Neuronal stem cell (in vitro differentiated cells): Measurements from ENCODE around the gene SRSF10.
"Not testable (repeated sequence)": the region's sequence is repeated elsewhere in the genome, so short reads cannot be mapped to it uniquely, and the experiment has no call there.

ENCODE experiments used
- DNase-seq: peaks from one replicate; pipeline ENCODE4 v3.0.0-alpha.2; 2013; ENCODE audit warnings: low spot score
- H2AFZ ChIP-seq: one replicate; pipeline ENCODE4 v1.6.1; 2013; ENCODE audit warnings: mild to moderate bottlenecking, low read length, inconsistent platforms
- H2AK5ac ChIP-seq: 2 replicates; pipeline ENCODE4 v1.6.1; 2013; ENCODE audit warnings: low read depth, mild to moderate bottlenecking, inconsistent platforms, low read length, moderate library complexity, mixed read lengths
- H2BK120ac ChIP-seq: 2 replicates; pipeline ENCODE4 v1.6.1; 2013; ENCODE audit warnings: low read depth, mild to moderate bottlenecking, inconsistent platforms, low read length, moderate library complexity, mixed read lengths
- H2BK12ac ChIP-seq: one replicate; pipeline ENCODE4 v1.6.1; 2013; ENCODE audit warnings: low read length, inconsistent platforms
- H2BK15ac ChIP-seq: 2 replicates; pipeline ENCODE4 v1.6.1; 2013; ENCODE audit warnings: mild to moderate bottlenecking, low read length, inconsistent platforms, mixed read lengths
- H2BK5ac ChIP-seq: one replicate; pipeline ENCODE4 v1.6.1; 2013; ENCODE audit warnings: inconsistent platforms, mild to moderate bottlenecking, low read length, moderate library complexity
- H3K14ac ChIP-seq: one replicate; pipeline ENCODE4 v1.6.1; 2013; ENCODE audit warnings: low read length, inconsistent platforms
- H3K18ac ChIP-seq: 2 replicates; pipeline ENCODE4 v1.6.1; 2013; ENCODE audit warnings: low read length, inconsistent platforms
- H3K23ac ChIP-seq: 2 replicates; pipeline ENCODE4 v1.6.1; 2013; ENCODE audit warnings: low read depth, mild to moderate bottlenecking, mixed read lengths, low read length, inconsistent platforms; ENCODE audit not compliant: poor library complexity
- H3K27ac ChIP-seq: replicated peaks from 3 replicates; pipeline ENCODE4 v1.5.1; 2013; ENCODE audit warnings: low read length, inconsistent platforms
- H3K27me3 ChIP-seq, 3 experiments: 2 replicates each; pipeline ENCODE4 v1.6.1; 2013; ENCODE audit warnings: low read length in 3 of 3, mild to moderate bottlenecking in 2 of 3, inconsistent platforms in 1 of 3, low read depth in 1 of 3, mixed read lengths in 1 of 3, moderate library complexity in 1 of 3; ENCODE audit not compliant: control insufficient read depth in 3 of 3, insufficient read depth in 3 of 3
- H3K36me3 ChIP-seq, 2 donors: replicated peaks in 1 of 2; 2 replicates each; pipeline ENCODE4 v1.6.1; 2013; ENCODE audit warnings: low read length in 2 of 2; ENCODE audit not compliant: control insufficient read depth in 2 of 2, insufficient read depth in 2 of 2
- H3K4ac ChIP-seq: 2 replicates; pipeline ENCODE4 v1.6.1; 2013; ENCODE audit warnings: inconsistent platforms, mild to moderate bottlenecking, low read length, moderate library complexity
- H3K4me1 ChIP-seq, 2 donors: 1 replicate in 1 of 2; 2 replicates in 1 of 2; pipeline ENCODE4 v1.6.1; 2013; ENCODE audit warnings: low read length in 2 of 2, low read depth in 1 of 2; ENCODE audit not compliant: control insufficient read depth in 2 of 2, insufficient read depth in 1 of 2
- H3K4me2 ChIP-seq: one replicate; pipeline ENCODE4 v1.6.1; 2013; ENCODE audit warnings: mild to moderate bottlenecking, low read length, inconsistent platforms; ENCODE audit not compliant: insufficient read depth, poor library complexity, severe bottlenecking
- H3K4me3 ChIP-seq, 2 donors: 2 replicates each; pipeline ENCODE4 v1.5.1; 2013; ENCODE audit warnings: low read length in 2 of 2, mild to moderate bottlenecking in 2 of 2, inconsistent platforms in 1 of 2, moderate library complexity in 1 of 2
- H3K79me1 ChIP-seq: one replicate; pipeline ENCODE4 v1.6.1; 2013; ENCODE audit warnings: low read depth, mild to moderate bottlenecking, inconsistent platforms, low read length, moderate library complexity
- H3K9ac ChIP-seq: one replicate; pipeline ENCODE4 v1.6.1; 2013; ENCODE audit warnings: mild to moderate bottlenecking, low read depth, low read length, inconsistent platforms; ENCODE audit not compliant: poor library complexity
- H3K9me3 ChIP-seq, 2 donors: replicated peaks in 1 of 2; 2 replicates each; pipeline versions ENCODE3 to v1.6.1; 2013; ENCODE audit warnings: low read length in 2 of 2, mild to moderate bottlenecking in 2 of 2, inconsistent platforms in 1 of 2, low read depth in 1 of 2, mixed read lengths in 1 of 2, moderate library complexity in 1 of 2; ENCODE audit not compliant: control insufficient read depth in 2 of 2, insufficient read depth in 1 of 2
- H4K8ac ChIP-seq: one replicate; pipeline ENCODE4 v1.6.1; 2013; ENCODE audit warnings: low read depth, mild to moderate bottlenecking, inconsistent platforms, low read length, moderate library complexity
- H4K91ac ChIP-seq: one replicate; pipeline ENCODE4 v1.6.1; 2013; ENCODE audit warnings: low read length, low read depth, mild to moderate bottlenecking, inconsistent platforms; ENCODE audit not compliant: poor library complexity
- WGBS, 2 donors: extraction: QIAGEN DNeasy Blood & Tissue Kit; methylation state at CpG; one replicate each; pipeline ENCODE4 v1.1.7; 2013; ENCODE audit warnings: missing lambda C conversion rate in 2 of 2, mixed read lengths in 1 of 2; ENCODE audit not compliant: insufficient read length in 2 of 2, insufficient replicate concordance in 1 of 2; ENCODE audit errors: extremely low coverage in 2 of 2; 5-methylcytosine and 5-hydroxymethylcytosine counted together

The SRSF10 gene

DNA sequence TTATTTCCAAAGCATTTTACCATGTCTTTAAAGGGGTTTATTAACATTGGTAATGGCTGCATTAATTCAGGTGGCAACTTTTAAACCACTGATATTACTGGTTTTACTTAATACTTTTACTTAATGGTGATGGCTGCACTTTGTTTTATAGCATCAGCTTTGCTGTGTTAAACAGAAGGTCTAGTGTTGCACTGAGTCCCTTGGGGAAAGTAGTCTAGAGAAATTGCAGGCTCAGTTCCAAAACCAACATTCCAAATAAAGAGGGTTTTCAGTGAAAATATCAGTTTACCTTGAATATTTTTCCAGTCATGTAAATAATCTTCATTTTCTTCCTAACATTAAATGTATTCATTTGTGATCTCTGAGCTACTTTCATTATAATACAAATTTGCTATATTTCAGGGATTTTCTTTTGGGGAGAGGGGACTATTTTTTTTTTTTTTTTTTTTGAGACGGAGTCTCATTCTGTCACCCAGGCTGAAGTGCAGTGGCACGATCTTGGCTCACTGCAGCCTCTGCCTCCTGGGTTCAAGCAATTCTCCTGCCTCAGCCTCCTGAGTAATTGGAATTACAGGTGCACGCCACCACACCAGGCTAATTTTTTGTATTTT, 28.6 kb upstream of the SRSF10 start:
- H3K9ac ChIP-seq, H3K4me3 ChIP-seq, H2BK12ac ChIP-seq, H3K18ac ChIP-seq, H2BK15ac ChIP-seq, H3K4me1 ChIP-seq, H3K36me3 ChIP-seq, H2BK5ac ChIP-seq, H3K4ac ChIP-seq, DNase-seq, H3K14ac ChIP-seq, H3K23ac ChIP-seq, H2BK120ac ChIP-seq, H2AFZ ChIP-seq, H3K9me3 ChIP-seq, H3K4me2 ChIP-seq, H4K91ac ChIP-seq, H4K8ac ChIP-seq, H2AK5ac ChIP-seq, H3K79me1 ChIP-seq, H3K27ac ChIP-seq, H3K27me3 ChIP-seq: not testable (repeated sequence)
- no CpG with 5 or more reads among the region's 3 CpGs for WGBS, 2 donors

DNA sequence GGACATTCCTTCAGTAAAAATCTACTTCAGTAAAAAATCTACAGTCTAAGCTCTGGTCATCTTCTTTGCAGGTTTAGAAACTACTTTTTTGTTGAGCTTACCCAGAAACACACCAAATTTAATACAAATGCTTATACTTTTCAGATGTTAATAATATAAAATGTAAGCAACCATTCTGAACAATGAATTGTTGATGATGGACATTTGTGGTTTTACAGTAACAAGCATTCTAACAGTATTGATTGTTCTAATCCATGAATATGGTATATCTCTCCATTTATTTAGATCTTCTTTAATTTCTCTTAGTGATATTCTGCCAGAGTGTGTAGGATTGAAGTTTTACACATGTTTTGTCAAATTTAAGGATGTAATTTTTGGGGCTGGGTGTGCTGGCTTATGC, 27.0 kb upstream of the SRSF10 start:
- no peak overlapping the region for H4K8ac ChIP-seq
- H3K14ac ChIP-seq = no peak overlapping the region
- no peak overlapping the region for H3K4ac ChIP-seq
- H2BK5ac ChIP-seq = no peak overlapping the region
- H3K36me3 ChIP-seq = no peaks in the 10 kb centered on the region
- no peak overlapping the region for H2AK5ac ChIP-seq
- H2BK120ac ChIP-seq = no peak overlapping the region
- H3K27me3 ChIP-seq = no peaks in the 10 kb centered on the region
- no peak overlapping the region for H3K18ac ChIP-seq
- H3K4me1 ChIP-seq = peaks cover 3 to 8% of the 10 kb centered on the region in 2 donors
- H3K23ac ChIP-seq = no peak overlapping the region
- H2BK15ac ChIP-seq = no peak overlapping the region
- no peak for DNase-seq
- H2AFZ ChIP-seq = no peak overlapping the region
- no peak overlapping the region for H4K91ac ChIP-seq
- H3K4me3 ChIP-seq = no peak overlapping the region
- H3K27ac ChIP-seq = no peak overlapping the region
- no peak overlapping the region for H3K9ac ChIP-seq
- no peaks in the 10 kb centered on the region for H3K9me3 ChIP-seq
- no peak overlapping the region for H3K4me2 ChIP-seq
- H3K79me1 ChIP-seq = no peaks in the 10 kb centered on the region
- no peak overlapping the region for H2BK12ac ChIP-seq

DNA sequence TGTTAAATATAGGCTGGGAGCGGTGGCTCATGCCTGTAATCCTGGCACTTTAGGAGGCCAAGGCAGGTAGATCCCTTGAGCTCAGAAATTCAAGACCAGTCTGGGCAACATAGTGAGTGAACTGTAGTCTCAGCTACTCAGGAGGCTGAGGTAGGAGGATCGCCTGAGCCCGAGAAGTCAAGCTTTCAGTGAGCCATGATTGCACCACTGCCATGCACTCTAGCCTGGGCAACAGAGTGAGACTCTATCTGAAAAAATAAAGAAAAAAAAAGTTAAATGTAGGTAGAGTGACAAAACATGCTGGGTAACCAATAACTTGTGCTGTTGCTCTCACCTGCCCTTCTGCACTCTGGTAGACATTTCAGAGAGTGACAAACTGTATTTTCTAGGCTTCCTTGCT, 25.0 kb upstream of the SRSF10 start:
- no CpG with 5 or more reads among the region's 3 CpGs for WGBS, 2 donors
- Histone ChIP-seq H3K4me3 (no peak overlapping the region), H3K27ac (no peak overlapping the region), H3K4me2 (no peak overlapping the region), H3K14ac (no peak overlapping the region), H2AK5ac (no peak overlapping the region), H4K8ac (no peak overlapping the region), H3K4ac (no peak overlapping the region), H3K4me1 (peaks cover 3 to 8% of the 10 kb centered on the region in 2 donors), H3K9ac (no peak overlapping the region), H2BK12ac (no peak overlapping the region), H3K27me3 (no peaks in the 10 kb centered on the region), H2BK15ac (no peak overlapping the region), H2AFZ (no peak overlapping the region), H3K9me3 (no peaks in the 10 kb centered on the region), H3K79me1 (no peaks in the 10 kb centered on the region), H2BK5ac (no peak overlapping the region), H3K23ac (no peak overlapping the region), H2BK120ac (no peak overlapping the region), H4K91ac (no peak overlapping the region), H3K18ac (no peak overlapping the region), H3K36me3 (no peaks in the 10 kb centered on the region)
- no peak for DNase-seq

DNA sequence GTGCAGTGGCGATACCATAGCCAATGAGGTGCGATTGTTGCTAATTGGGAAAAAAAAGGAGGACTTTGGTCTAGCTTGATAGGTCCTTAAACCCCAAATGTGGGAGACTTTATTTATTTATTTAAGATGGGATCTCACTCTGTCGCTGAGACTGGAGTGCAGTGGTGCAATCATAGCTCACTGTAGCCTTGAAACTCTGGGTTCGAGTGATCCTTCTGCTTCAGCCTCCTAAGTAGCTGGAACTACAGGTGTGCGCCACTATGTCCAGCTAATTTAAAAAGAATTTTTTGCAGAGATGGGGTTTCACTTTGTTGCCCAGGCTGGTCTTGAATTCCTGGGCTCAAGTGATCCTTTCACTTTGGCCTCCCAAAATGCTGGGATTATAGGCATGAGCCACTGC, 24.0 kb upstream of the SRSF10 start:
- no peak overlapping the region for H3K27ac ChIP-seq
- no peak overlapping the region for H2BK120ac ChIP-seq
- no CpG with 5 or more reads among the region's 5 CpGs for WGBS, 2 donors
- no peak overlapping the region for H4K8ac ChIP-seq
- no peaks in the 10 kb centered on the region for H3K36me3 ChIP-seq
- H2AFZ ChIP-seq = no peak overlapping the region
- no peak overlapping the region for H3K4ac ChIP-seq
- no peak overlapping the region for H3K4me3 ChIP-seq
- no peaks in the 10 kb centered on the region for H3K9me3 ChIP-seq
- H2BK12ac ChIP-seq = no peak overlapping the region
- no peak for DNase-seq
- H4K91ac ChIP-seq = no peak overlapping the region
- no peak overlapping the region for H2AK5ac ChIP-seq
- H2BK15ac ChIP-seq = no peak overlapping the region
- H3K18ac ChIP-seq = no peak overlapping the region
- H3K23ac ChIP-seq = no peak overlapping the region
- H3K14ac ChIP-seq = no peak overlapping the region
- no peak overlapping the region for H2BK5ac ChIP-seq
- H3K27me3 ChIP-seq = no peaks in the 10 kb centered on the region
- peaks cover 3 to 8% of the 10 kb centered on the region in 2 donors for H3K4me1 ChIP-seq
- H3K79me1 ChIP-seq = no peaks in the 10 kb centered on the region
- no peak overlapping the region for H3K9ac ChIP-seq
- H3K4me2 ChIP-seq = no peak overlapping the region
